ENCODE measurements around the gene GULP1. TPM values are rescaled to one million over a fixed set of nuclear protein-coding genes. Genes with fewer than 3 reads are reported as not detected.

The GULP1 gene
- total and polyA plus RNA-seq, 10 of the 15 experiments (the other 5 are each of a cell fraction or from before 2014, with no cell fraction given), result 0.02 to 1.3 (median 0.15) TPM; not detected in 5

GRCh38 chr2:188430705-188431104 is 139.0 kb downstream of the GULP1 start:
- no peak overlapping the region for H3K4me3 ChIP-seq
- DNase-seq (ENCODE audit: low read depth, low spot score) (no peak), ATAC-seq (no peak), FAIRE-seq (no peak)
- ChIA-PET SMC1A (ENCODE audit: uncharacterized antibody, unreplicated experiment) (interaction anchor here (0.8 to 1.1 kb wide), 2 partner anchors 11 to 20 kb away, joined by 3 read pairs; no protein-coding TSS in a partner anchor), RAD21 (ENCODE audit: unreplicated experiment) (no interaction called here), CTCF (no interaction called here), POLR2A (no interaction called here)
- no peak overlapping the region for H3K4me2 ChIP-seq (ENCODE audit: control insufficient read depth, insufficient read depth)
- TF ChIP-seq POLR2AphosphoS2 (IDR thresholded peaks at IDR 0.05; ENCODE audit: low read depth, low read length) (no peak), KLF5 (IDR thresholded peaks at IDR 0.05; ENCODE audit: partially characterized antibody) (no peak)
- no peaks in the 10 kb centered on the region for H3K4me1 ChIP-seq (ENCODE audit: control insufficient read depth, insufficient read depth, low read length)
- H3K36me3 ChIP-seq (ENCODE audit: control insufficient read depth in 2 of 2, insufficient read depth in 2 of 2, low read length in 1 of 2), result no peaks in the 10 kb centered on the region
- no TSS peak for BruUV-seq (replicated peaks)
- intact Hi-C loops (cut with micrococcal nuclease; ENCODE audit: unreplicated experiment), result no loop called here
- H3K79me2 ChIP-seq (ENCODE audit: control insufficient read depth, insufficient read depth, low read length), result no peaks in the 10 kb centered on the region
- H4K20me1 ChIP-seq (ENCODE audit: control insufficient read depth, insufficient read depth), result no peaks in the 10 kb centered on the region
- H3K9ac ChIP-seq (ENCODE audit: control insufficient read depth, insufficient read depth, low read length), result no peak overlapping the region
- WGBS (ENCODE audit: insufficient coverage, insufficient replicate concordance, low lambda C conversion rate, missing lambda C conversion rate), result 0% methylated on average over 1 of the region's 1 CpG
- in situ Hi-C loops (cut with MboI), result no loop called here
- H3K27me3 ChIP-seq (replicated peaks in 1 of 2; ENCODE audit: control insufficient read depth in 2 of 2, insufficient read depth in 2 of 2, low read length in 1 of 2), result no peaks in the 10 kb centered on the region
- no peak overlapping the region for H2AFZ ChIP-seq (ENCODE audit: control insufficient read depth, low read depth, low read length)
- H3K9me3 ChIP-seq (replicated peaks; ENCODE audit: control insufficient read depth, insufficient read depth, low read length), result no peaks in the 10 kb centered on the region
- H3K27ac ChIP-seq (ENCODE audit: control insufficient read depth, insufficient read depth), result no peak overlapping the region

DNA sequence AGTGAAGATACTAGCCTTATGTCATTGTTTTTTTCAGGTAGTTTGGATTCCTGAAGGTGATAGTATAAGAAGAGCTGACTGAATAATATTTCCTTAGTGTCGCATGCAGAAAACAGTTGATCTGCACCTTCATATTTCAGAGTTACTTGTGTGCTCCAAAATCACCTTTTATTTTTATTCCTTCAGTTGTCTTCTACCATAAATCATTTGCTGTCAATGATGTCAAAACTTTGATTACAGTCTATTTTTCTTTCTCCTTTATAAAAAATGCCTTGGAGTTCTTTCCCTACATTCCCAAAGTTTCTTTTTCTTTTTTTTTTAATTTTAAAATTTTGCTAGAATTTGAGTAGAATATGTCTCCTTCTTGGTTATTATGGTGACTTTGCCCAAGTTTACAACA is 142.3 kb downstream of the GULP1 start:
- WGBS (ENCODE audit: insufficient coverage, insufficient replicate concordance, low lambda C conversion rate, missing lambda C conversion rate), result 0% methylated on average over 1 of the region's 1 CpG
- H3K4me1 ChIP-seq (ENCODE audit: control insufficient read depth, insufficient read depth, low read length), result no peaks in the 10 kb centered on the region
- no TSS peak for BruUV-seq (replicated peaks)
- in situ Hi-C loops (cut with MboI), result no loop called here
- RAD21 ChIA-PET (ENCODE audit: unreplicated experiment), result no interaction called here
- POLR2A ChIA-PET, result no interaction called here
- CTCF ChIA-PET, result no interaction called here
- no peaks in the 10 kb centered on the region for H3K9me3 ChIP-seq (replicated peaks; ENCODE audit: control insufficient read depth, insufficient read depth, low read length)
- no peak overlapping the region for H3K4me2 ChIP-seq (ENCODE audit: control insufficient read depth, insufficient read depth)
- H3K27me3 ChIP-seq (replicated peaks in 1 of 2; ENCODE audit: control insufficient read depth in 2 of 2, insufficient read depth in 2 of 2, low read length in 1 of 2), result no peaks in the 10 kb centered on the region
- intact Hi-C loops (cut with micrococcal nuclease; ENCODE audit: unreplicated experiment), result no loop called here
- H3K4me3 ChIP-seq, result no peak overlapping the region
- TF ChIP-seq SPI1 (IDR thresholded peaks at IDR 0.05; ENCODE audit: borderline replicate concordance, insufficient read depth, low read depth, low read length), result no peak
- TF ChIP-seq, protein P1, sequence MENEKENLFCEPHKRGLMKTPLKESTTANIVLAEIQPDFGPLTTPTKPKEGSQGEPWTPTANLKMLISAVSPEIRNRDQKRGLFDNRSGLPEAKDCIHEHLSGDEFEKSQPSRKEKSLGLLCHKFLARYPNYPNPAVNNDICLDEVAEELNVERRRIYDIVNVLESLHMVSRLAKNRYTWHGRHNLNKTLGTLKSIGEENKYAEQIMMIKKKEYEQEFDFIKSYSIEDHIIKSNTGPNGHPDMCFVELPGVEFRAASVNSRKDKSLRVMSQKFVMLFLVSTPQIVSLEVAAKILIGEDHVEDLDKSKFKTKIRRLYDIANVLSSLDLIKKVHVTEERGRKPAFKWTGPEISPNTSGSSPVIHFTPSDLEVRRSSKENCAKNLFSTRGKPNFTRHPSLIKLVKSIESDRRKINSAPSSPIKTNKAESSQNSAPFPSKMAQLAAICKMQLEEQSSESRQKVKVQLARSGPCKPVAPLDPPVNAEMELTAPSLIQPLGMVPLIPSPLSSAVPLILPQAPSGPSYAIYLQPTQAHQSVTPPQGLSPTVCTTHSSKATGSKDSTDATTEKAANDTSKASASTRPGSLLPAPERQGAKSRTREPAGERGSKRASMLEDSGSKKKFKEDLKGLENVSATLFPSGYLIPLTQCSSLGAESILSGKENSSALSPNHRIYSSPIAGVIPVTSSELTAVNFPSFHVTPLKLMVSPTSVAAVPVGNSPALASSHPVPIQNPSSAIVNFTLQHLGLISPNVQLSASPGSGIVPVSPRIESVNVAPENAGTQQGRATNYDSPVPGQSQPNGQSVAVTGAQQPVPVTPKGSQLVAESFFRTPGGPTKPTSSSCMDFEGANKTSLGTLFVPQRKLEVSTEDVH (IDR thresholded peaks at IDR 0.05; ENCODE audit: low read depth, partially characterized antibody), result no peak
- TF ChIP-seq FOXK2 (IDR thresholded peaks at IDR 0.05), result no peak
- TF ChIP-seq CHD2 (IDR thresholded peaks at IDR 0.05; ENCODE audit: borderline replicate concordance, low read depth, low read length), result no peak
- no peak for TF ChIP-seq RAD21 (IDR thresholded peaks at IDR 0.05; ENCODE audit: insufficient read depth, low read depth, low read length)
- no peak for TF ChIP-seq EP300 (IDR thresholded peaks at IDR 0.05; ENCODE audit: borderline replicate concordance in 1 of 2, control insufficient read depth in 1 of 2, low read depth in 2 of 2, low read length in 2 of 2)
- no peak for TF ChIP-seq POLR2AphosphoS2 (IDR thresholded peaks at IDR 0.05; ENCODE audit: low read depth, low read length)
- TF ChIP-seq NBN (IDR thresholded peaks at IDR 0.05), result no peak
- no peak overlapping the region for H3K9ac ChIP-seq (ENCODE audit: control insufficient read depth, insufficient read depth, low read length)
- no peak overlapping the region for H3K27ac ChIP-seq (ENCODE audit: control insufficient read depth, insufficient read depth)
- H3K36me3 ChIP-seq (ENCODE audit: control insufficient read depth in 2 of 2, insufficient read depth in 2 of 2, low read length in 1 of 2), result no peaks in the 10 kb centered on the region
- ATAC-seq (no peak), FAIRE-seq (no peak), DNase-seq (ENCODE audit: low read depth, low spot score) (no peak)
- no peak overlapping the region for H2AFZ ChIP-seq (ENCODE audit: control insufficient read depth, low read depth, low read length)
- no peaks in the 10 kb centered on the region for H3K79me2 ChIP-seq (ENCODE audit: control insufficient read depth, insufficient read depth, low read length)
- H4K20me1 ChIP-seq (ENCODE audit: control insufficient read depth, insufficient read depth), result no peaks in the 10 kb centered on the region
- SMC1A ChIA-PET (ENCODE audit: uncharacterized antibody, unreplicated experiment), result no interaction called here
